K562 (cell line): ENCODE data around the gene CNPY2. TPM values are rescaled to one million over a fixed set of nuclear protein-coding genes. Genes with fewer than 3 reads are reported as not detected.

Source experiments
- ATAC-seq: fragments of 200-7000 bp; cut with Tn5 transposase; 3 replicates; pipeline ENCODE4 v1.9.1; 2020; ENCODE audit warnings: moderate library complexity
- BruUV-seq: library from RNA; stranded (reverse); fragments of 400-500 nt; replicated peaks from 2 replicates; lab custom pipeline; 2021; lab: Mats Ljungman, UMichigan
- CTCF ChIA-PET: fragments of 300-600 bp; formaldehyde crosslinking; extraction: SDS; loops from one replicate; lab custom pipeline; 2021; ENCODE audit warnings: low intra/inter-chr PET ratio; lab: Yijun Ruan, JAX
- POLR2A ChIA-PET: fragments of 300-600, 350-650 bp; sonication (Branson Sonifier 250); formaldehyde crosslinking; extraction: SDS; loops from one replicate; lab custom pipeline; 2021; ENCODE audit warnings: antibody characterized with exemption, inconsistent platforms; lab: Yijun Ruan, JAX
- DNase-seq, 4 experiments: peaks; one replicate each; pipeline versions ENCODE4 v3.0.0 to v3.0.0-alpha.2; 2011 to 2018; ENCODE audit warnings: low spot score in 3 of 4, mixed read lengths in 3 of 4; ENCODE audit errors: extremely low read depth in 1 of 4
- FAIRE-seq: peaks from 2 replicates; lab custom pipeline; 2011; peaks lifted over from hg19 to GRCh38; lab: Jason Lieb, UNC
- H2AFZ ChIP-seq: 2 replicates; pipeline ENCODE4 v1.6.0; 2011; ENCODE audit warnings: low read depth, low read length, control low read depth, inconsistent platforms
- H3K27ac ChIP-seq: fragments of 200-600 bp; 3 replicates; pipeline ENCODE4 v1.8.0; 2011; ENCODE audit warnings: low read depth, mild to moderate bottlenecking, control low read depth, inconsistent platforms, low read length, moderate library complexity, mixed read lengths; ENCODE audit errors: extremely low read depth
- H3K27me3 ChIP-seq, 2 experiments: fragments of 300-600 bp in 1 of 2; 2 replicates in 1 of 2; 3 replicates in 1 of 2; pipeline versions ENCODE4 v1.6.0 to v1.8.0; 2011; ENCODE audit warnings: inconsistent platforms in 2 of 2, low read length in 2 of 2, mild to moderate bottlenecking in 1 of 2, mixed read lengths in 1 of 2, moderate library complexity in 1 of 2; ENCODE audit not compliant: control insufficient read depth in 2 of 2, insufficient read depth in 2 of 2
- H3K36me3 ChIP-seq: fragments of 300-600 bp; 3 replicates; pipeline ENCODE4 v1.8.0; 2011; ENCODE audit warnings: mild to moderate bottlenecking, low read length, inconsistent platforms; ENCODE audit not compliant: control insufficient read depth, insufficient read depth
- H3K4me1 ChIP-seq, 2 experiments: fragments of 200-600 bp in 1 of 2; replicated peaks in 1 of 2; 2 replicates in 1 of 2; 3 replicates in 1 of 2; pipeline versions ENCODE4 v1.5.1 to v1.8.0; 2011; ENCODE audit warnings: inconsistent platforms in 2 of 2, low read length in 2 of 2, mild to moderate bottlenecking in 1 of 2, mixed read lengths in 1 of 2, moderate library complexity in 1 of 2; ENCODE audit not compliant: control insufficient read depth in 2 of 2, insufficient read depth in 2 of 2
- H3K4me2 ChIP-seq: 2 replicates; pipeline ENCODE4 v1.6.1; 2011; ENCODE audit warnings: low read length, control low read depth, inconsistent platforms, mixed read lengths; ENCODE audit not compliant: insufficient read depth
- H3K4me3 ChIP-seq: fragments of 200-600 bp; sonication (generic), shearing (Covaris generic); 2 replicates; pipeline ENCODE4 v1.5.1; 2016; ENCODE audit warnings: control low read depth, inconsistent platforms
- H3K79me2 ChIP-seq: fragments of 200-600 bp; 3 replicates; pipeline ENCODE4 v1.8.0; 2011; ENCODE audit warnings: low read length, inconsistent platforms; ENCODE audit not compliant: control insufficient read depth, insufficient read depth
- H3K9ac ChIP-seq, 2 experiments: 2 replicates each; pipeline versions ENCODE4 v1.6.0 to v1.6.1; 2011; ENCODE audit warnings: low read depth in 2 of 2, low read length in 2 of 2, control low read depth in 1 of 2, inconsistent platforms in 1 of 2, mild to moderate bottlenecking in 1 of 2, mixed read lengths in 1 of 2; ENCODE audit not compliant: insufficient read depth in 1 of 2
- H3K9me1 ChIP-seq: one replicate; pipeline ENCODE4 v1.6.0; 2011; ENCODE audit warnings: inconsistent platforms, mild to moderate bottlenecking, low read length, moderate library complexity; ENCODE audit not compliant: control insufficient read depth, insufficient read depth
- H3K9me3 ChIP-seq: replicated peaks from 2 replicates; pipeline ENCODE4 v1.5.1; 2011; ENCODE audit warnings: low read depth, low read length, inconsistent platforms; ENCODE audit not compliant: control insufficient read depth, insufficient read depth
- H4K20me1 ChIP-seq: replicated peaks from 2 replicates; pipeline ENCODE4 v1.6.1; 2011; ENCODE audit warnings: low read length, inconsistent platforms, mixed read lengths; ENCODE audit not compliant: control insufficient read depth, insufficient read depth
- CBX3 ChIP-seq, 2 experiments: IDR thresholded peaks; 1 replicate in 1 of 2; 2 replicates in 1 of 2; pipeline ENCODE4 v1.6.1; 2012; ENCODE audit warnings: inconsistent platforms in 2 of 2, low read length in 2 of 2, borderline replicate concordance in 1 of 2, control low read depth in 1 of 2
- DIDO1 ChIP-seq: fragments of 450-650 bp; IDR thresholded peaks from 2 replicates; pipeline ENCODE4 v1.6.1; 2016; ENCODE audit warnings: low read depth, missing biosample characterization, missing genetic modification characterization
- DNMT1 ChIP-seq: fragments of 450-650 bp; IDR thresholded peaks from 2 replicates; pipeline ENCODE4 v1.6.1; 2016; ENCODE audit warnings: antibody characterized with exemption, mild to moderate bottlenecking
- EZH2 ChIP-seq: IDR thresholded peaks from 2 replicates; pipeline ENCODE4 v1.6.1; 2012; ENCODE audit warnings: low read depth, mild to moderate bottlenecking, inconsistent platforms, low read length, borderline replicate concordance
- GTF2E2 ChIP-seq: fragments of 200-800 bp; sonication (Bioruptor generic); IDR thresholded peaks from 2 replicates; pipeline ENCODE4 v1.6.1; 2016; ENCODE audit warnings: missing genetic modification characterization, missing compliant biosample characterization
- MTA1 ChIP-seq: fragments of 450-650 bp; IDR thresholded peaks from 2 replicates; pipeline ENCODE4 v1.6.1; 2017; ENCODE audit warnings: borderline replicate concordance
- RBM14 ChIP-seq: fragments of 200-400 bp; formaldehyde crosslinking; IDR thresholded peaks from 2 replicates; pipeline ENCODE4 v1.6.1; 2018; ENCODE audit warnings: low read depth, mild to moderate bottlenecking, low read length, moderate library complexity, borderline replicate concordance; ENCODE audit not compliant: insufficient read depth
- TAL1 ChIP-seq: fragments of 450-650 bp; IDR thresholded peaks from 2 replicates; pipeline ENCODE4 v1.6.1; 2016; ENCODE audit warnings: mild to moderate bottlenecking
- ZFP36 ChIP-seq: fragments of 150-350 bp; IDR thresholded peaks from 2 replicates; pipeline ENCODE4 v1.6.1; 2018; ENCODE audit warnings: low read length, low read depth; ENCODE audit not compliant: partially characterized antibody
- ZNF717 ChIP-seq: fragments of 250-450 bp; sonication (Bioruptor Pico); IDR thresholded peaks from 2 replicates; pipeline ENCODE4 v1.5.0; 2021
- ZZZ3 ChIP-seq: fragments of 450-650 bp; IDR thresholded peaks from 2 replicates; pipeline ENCODE4 v1.6.1; 2016; ENCODE audit warnings: antibody characterized with exemption, mild to moderate bottlenecking, moderate library complexity
- WGBS: fragments of 100-300 bp; shearing (Covaris generic); methylation state at CpG from one replicate; pipeline ENCODE4 v1.1.6; 2016; ENCODE audit warnings: low coverage, mixed read lengths; ENCODE audit not compliant: insufficient coverage; ENCODE audit errors: missing lambda C conversion rate; 5-methylcytosine and 5-hydroxymethylcytosine counted together
- in situ Hi-C: fragments of 300-500 bp; cut with MboI; formaldehyde crosslinking; loops from 4 replicates; pipeline ENCODE4 v1.15.0; 2018; ENCODE audit warnings: inconsistent platforms, mixed read lengths
- intact Hi-C: fragments of 100-400 bp; cut with micrococcal nuclease; formaldehyde crosslinking; loops from 2 replicates; pipeline ENCODE4 v1.14.2; 2022
- polyA plus RNA-seq, 8 experiments: library from polyadenylated mRNA; depleted of rRNA in 4 of 8; stranded (reverse) in 5 of 8; unstranded in 3 of 8; fragments of >200 nt; fragmentation: Nextera tagmentation in 2 of 8; fragmentation: Illumina TruSeq in 1 of 8; extraction: Ambion mirVana in 2 of 8; extraction: Trizol in 1 of 8; gene quantifications; 2 replicates each; pipeline versions ENCODE4 v1.2.1 to v1.2.3, GENCODE V29; 2011 to 2014; ENCODE audit warnings: inconsistent platforms in 1 of 8, missing spikeins in 1 of 8
- total RNA-seq, 7 experiments: library from RNA; depleted of rRNA in 6 of 7; stranded (reverse); fragments of >200 nt in 6 of 7; fragmentation: Illumina TruSeq in 2 of 7; extraction: Trizol in 2 of 7; gene quantifications; 2 replicates each; pipeline versions ENCODE4 v1.2.1 to v1.2.3, GENCODE V29; 2011 to 2021; ENCODE audit warnings: low replicate concordance in 1 of 7
- TF ChIP-seq, protein P1 (sequence below): sonication (generic); formaldehyde crosslinking; IDR thresholded peaks from 2 replicates; pipeline ENCODE4 v1.8.1; 2023; ENCODE audit warnings: mild to moderate bottlenecking, missing genetic modification reagents
- TF ChIP-seq, protein P2 (sequence below): fragments of 200-400 bp; formaldehyde crosslinking; IDR thresholded peaks from 2 replicates; pipeline ENCODE4 v1.6.1; 2017; ENCODE audit warnings: mild to moderate bottlenecking, low read depth, low read length, moderate library complexity
- TF ChIP-seq, protein P3 (sequence below): sonication (generic); formaldehyde crosslinking; IDR thresholded peaks from 2 replicates; pipeline ENCODE4 v1.8.0; 2022; ENCODE audit warnings: missing genetic modification reagents, mild to moderate bottlenecking, borderline replicate concordance
- TF ChIP-seq, protein P4 (sequence below): sonication (generic); formaldehyde crosslinking; IDR thresholded peaks from 2 replicates; pipeline ENCODE4 v1.9.0; 2022; ENCODE audit warnings: mild to moderate bottlenecking, missing genetic modification reagents

Gene CNPY2
- total and polyA plus RNA-seq, 9 of the 15 experiments (the other 6 are each of a cell fraction or from before 2014, with no cell fraction given): 33.8 to 190 (median 138) TPM

DNA sequence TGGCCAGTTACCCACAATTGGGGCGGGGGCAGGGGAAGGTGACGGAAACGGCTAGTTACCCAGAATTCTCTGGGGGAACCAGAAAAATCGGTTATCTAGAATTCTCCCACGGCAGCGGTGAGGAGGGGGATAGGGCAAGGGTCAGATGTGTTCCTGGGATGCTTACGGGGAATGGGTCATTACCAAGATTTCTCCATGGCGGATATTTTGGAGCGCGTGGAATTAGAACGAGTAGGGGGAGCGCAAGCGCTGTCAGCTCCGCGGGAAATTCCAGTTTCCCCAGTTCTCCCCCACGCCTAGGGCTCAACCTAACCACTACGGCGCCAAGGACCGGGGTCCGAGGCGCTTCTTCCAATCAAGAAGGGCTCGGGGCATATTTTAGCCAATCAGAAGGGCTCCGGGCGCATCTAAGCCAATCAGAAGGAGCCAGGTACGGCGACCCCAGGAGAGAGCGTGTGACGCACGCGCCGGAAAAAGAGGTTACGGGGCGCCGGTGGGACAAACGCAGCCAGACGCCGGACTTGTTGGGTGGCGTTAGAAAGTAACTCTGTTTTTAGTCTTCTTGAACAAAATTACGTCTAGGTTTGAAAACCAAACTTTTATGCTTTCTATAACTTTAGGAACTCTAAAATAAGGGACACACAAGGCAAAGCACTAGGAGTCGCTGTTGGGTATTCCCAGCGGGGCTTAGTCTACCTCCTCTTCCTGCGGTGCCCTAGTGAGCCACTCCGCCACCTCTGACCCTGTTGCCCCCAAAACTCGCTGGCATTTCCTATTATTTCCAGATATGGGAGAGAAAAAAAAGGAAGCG, 18.1 kb upstream of the CNPY2 start, which contains the start of gene PAN2:
TSS of gene PAN2 (minus strand) at position 322 of the 811 bp plus-strand sequence. CDS start 906 bp downstream, outside the sequence.
- Histone ChIP-seq H3K79me2 (peaks cover 24% of the 10 kb centered on the region), H3K27me3 (no peaks in the 10 kb centered on the region), H3K9me3 (no peaks in the 10 kb centered on the region), H3K36me3 (0 out of 3 replicates have a peak, but pooled peaks cover 3% of the 10 kb centered on the region), H3K4me2 (peak within 1 kb of the TSS; percentile 98), H3K27ac (peak within 1 kb of the TSS; percentile 98), H2AFZ (peak within 1 kb of the TSS; percentile 95), H3K9me1 (peaks cover 3% of the 10 kb centered on the region), H4K20me1 (no peaks in the 10 kb centered on the region), H3K9ac (peak within 1 kb of the TSS; percentile 88 to 95), H3K4me1 (peaks cover 25 to 55% of the 10 kb centered on the region in 2 experiments), H3K4me3 (peak within 1 kb of the TSS; percentile 64)
- peak; percentile 94 for ATAC-seq
- in situ Hi-C loops: no loop called here
- CTCF ChIA-PET: interaction anchor here (1.2 kb wide), 1 partner anchor 130 kb away, joined by 5 read pairs; no protein-coding TSS in a partner anchor
- BruUV-seq: no TSS peak
- peak; percentile 99 to 100 (median 100) for DNase-seq
- POLR2A ChIA-PET: interaction anchor here (0.6 to 19.0 kb wide), 8 partner anchors 17 to 783 kb away, joined by 3 to 274 read pairs (median 4); partner anchors contain the start of genes APOF, CNPY2 and STAT2
- FAIRE-seq: peak; percentile 97
- under 1% methylated on average over 45 of the region's 45 CpGs for WGBS
- intact Hi-C loops: loop anchor here (1.0 to 2.0 kb wide), 2 partner anchors 17 to 26 kb away; partner anchors contain the start of gene STAT2
- TF ChIP-seq, protein P1, sequence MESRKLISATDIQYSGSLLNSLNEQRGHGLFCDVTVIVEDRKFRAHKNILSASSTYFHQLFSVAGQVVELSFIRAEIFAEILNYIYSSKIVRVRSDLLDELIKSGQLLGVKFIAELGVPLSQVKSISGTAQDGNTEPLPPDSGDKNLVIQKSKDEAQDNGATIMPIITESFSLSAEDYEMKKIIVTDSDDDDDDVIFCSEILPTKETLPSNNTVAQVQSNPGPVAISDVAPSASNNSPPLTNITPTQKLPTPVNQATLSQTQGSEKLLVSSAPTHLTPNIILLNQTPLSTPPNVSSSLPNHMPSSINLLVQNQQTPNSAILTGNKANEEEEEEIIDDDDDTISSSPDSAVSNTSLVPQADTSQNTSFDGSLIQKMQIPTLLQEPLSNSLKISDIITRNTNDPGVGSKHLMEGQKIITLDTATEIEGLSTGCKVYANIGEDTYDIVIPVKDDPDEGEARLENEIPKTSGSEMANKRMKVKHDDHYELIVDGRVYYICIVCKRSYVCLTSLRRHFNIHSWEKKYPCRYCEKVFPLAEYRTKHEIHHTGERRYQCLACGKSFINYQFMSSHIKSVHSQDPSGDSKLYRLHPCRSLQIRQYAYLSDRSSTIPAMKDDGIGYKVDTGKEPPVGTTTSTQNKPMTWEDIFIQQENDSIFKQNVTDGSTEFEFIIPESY (CRISPR knock-in tag): peak; percentile 47
- TF ChIP-seq DIDO1 (tag) (no peak), EZH2 (no peak), ZFP36 (no peak), CBX3 (IDR thresholded peaks at IDR 0.05; ENCODE audit: borderline replicate concordance in 1 of 2, low read length in 2 of 2) (no peak), MTA1 (no peak; the same call in 1 of the 2 replicates), DNMT1 (no peak), GTF2E2 (tag) (peak; percentile 95), TAL1 (no peak), ZNF717 (CRISPR knock-in tag) (no peak), RBM14 (no peak), ZZZ3 (no peak)
- TF ChIP-seq, protein P2, sequence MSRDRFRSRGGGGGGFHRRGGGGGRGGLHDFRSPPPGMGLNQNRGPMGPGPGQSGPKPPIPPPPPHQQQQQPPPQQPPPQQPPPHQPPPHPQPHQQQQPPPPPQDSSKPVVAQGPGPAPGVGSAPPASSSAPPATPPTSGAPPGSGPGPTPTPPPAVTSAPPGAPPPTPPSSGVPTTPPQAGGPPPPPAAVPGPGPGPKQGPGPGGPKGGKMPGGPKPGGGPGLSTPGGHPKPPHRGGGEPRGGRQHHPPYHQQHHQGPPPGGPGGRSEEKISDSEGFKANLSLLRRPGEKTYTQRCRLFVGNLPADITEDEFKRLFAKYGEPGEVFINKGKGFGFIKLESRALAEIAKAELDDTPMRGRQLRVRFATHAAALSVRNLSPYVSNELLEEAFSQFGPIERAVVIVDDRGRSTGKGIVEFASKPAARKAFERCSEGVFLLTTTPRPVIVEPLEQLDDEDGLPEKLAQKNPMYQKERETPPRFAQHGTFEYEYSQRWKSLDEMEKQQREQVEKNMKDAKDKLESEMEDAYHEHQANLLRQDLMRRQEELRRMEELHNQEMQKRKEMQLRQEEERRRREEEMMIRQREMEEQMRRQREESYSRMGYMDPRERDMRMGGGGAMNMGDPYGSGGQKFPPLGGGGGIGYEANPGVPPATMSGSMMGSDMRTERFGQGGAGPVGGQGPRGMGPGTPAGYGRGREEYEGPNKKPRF: no peak
- TF ChIP-seq, protein P3, sequence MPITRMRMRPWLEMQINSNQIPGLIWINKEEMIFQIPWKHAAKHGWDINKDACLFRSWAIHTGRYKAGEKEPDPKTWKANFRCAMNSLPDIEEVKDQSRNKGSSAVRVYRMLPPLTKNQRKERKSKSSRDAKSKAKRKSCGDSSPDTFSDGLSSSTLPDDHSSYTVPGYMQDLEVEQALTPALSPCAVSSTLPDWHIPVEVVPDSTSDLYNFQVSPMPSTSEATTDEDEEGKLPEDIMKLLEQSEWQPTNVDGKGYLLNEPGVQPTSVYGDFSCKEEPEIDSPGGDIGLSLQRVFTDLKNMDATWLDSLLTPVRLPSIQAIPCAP (CRISPR knock-in tag): no peak
- TF ChIP-seq, protein P4, sequence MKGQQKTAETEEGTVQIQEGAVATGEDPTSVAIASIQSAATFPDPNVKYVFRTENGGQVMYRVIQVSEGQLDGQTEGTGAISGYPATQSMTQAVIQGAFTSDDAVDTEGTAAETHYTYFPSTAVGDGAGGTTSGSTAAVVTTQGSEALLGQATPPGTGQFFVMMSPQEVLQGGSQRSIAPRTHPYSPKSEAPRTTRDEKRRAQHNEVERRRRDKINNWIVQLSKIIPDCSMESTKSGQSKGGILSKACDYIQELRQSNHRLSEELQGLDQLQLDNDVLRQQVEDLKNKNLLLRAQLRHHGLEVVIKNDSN (CRISPR knock-in tag): peak; percentile 50; the same call in 1 of the 2 replicates
